HG02970 (cell line): ENCODE data around the gene RIMBP3C.
A peak's percentile ranks its signal among the peaks of the same experiment; 100 is the strongest.
"Not testable (repeated sequence)": the region's sequence is repeated elsewhere in the genome, so short reads cannot be mapped to it uniquely, and the experiment has no call there.

Experiments used
- ATAC-seq: cut with Tn5 transposase; IDR thresholded peaks from one replicate; pipeline ENCODE4 v1.9.1; 2021; ENCODE audit warnings: mild to moderate bottlenecking, moderate library complexity, moderate number of reproducible peaks; ENCODE audit not compliant: unreplicated experiment, low FRiP score

The RIMBP3C gene, protein sequence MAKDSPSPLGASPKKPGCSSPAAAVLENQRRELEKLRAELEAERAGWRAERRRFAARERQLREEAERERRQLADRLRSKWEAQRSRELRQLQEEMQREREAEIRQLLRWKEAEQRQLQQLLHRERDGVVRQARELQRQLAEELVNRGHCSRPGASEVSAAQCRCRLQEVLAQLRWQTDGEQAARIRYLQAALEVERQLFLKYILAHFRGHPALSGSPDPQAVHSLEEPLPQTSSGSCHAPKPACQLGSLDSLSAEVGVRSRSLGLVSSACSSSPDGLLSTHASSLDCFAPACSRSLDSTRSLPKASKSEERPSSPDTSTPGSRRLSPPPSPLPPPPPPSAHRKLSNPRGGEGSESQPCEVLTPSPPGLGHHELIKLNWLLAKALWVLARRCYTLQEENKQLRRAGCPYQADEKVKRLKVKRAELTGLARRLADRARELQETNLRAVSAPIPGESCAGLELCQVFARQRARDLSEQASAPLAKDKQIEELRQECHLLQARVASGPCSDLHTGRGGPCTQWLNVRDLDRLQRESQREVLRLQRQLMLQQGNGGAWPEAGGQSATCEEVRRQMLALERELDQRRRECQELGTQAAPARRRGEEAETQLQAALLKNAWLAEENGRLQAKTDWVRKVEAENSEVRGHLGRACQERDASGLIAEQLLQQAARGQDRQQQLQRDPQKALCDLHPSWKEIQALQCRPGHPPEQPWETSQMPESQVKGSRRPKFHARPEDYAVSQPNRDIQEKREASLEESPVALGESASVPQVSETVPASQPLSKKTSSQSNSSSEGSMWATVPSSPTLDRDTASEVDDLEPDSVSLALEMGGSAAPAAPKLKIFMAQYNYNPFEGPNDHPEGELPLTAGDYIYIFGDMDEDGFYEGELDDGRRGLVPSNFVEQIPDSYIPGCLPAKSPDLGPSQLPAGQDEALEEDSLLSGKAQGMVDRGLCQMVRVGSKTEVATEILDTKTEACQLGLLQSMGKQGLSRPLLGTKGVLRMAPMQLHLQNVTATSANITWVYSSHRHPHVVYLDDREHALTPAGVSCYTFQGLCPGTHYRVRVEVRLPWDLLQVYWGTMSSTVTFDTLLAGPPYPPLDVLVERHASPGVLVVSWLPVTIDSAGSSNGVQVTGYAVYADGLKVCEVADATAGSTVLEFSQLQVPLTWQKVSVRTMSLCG (N-terminal part only)

GRCh38 chr22:21551361-21551760, at the start of gene RIMBP3C:
RIMBP3C (minus strand) TSS chr22:21551461; CDS start chr22:21550976, 485 bp downstream.
- not testable (repeated sequence) for ATAC-seq

GRCh38 chr22:21599053-21599893, 48.0 kb upstream of the RIMBP3C start:
- no peak for ATAC-seq

DNA sequence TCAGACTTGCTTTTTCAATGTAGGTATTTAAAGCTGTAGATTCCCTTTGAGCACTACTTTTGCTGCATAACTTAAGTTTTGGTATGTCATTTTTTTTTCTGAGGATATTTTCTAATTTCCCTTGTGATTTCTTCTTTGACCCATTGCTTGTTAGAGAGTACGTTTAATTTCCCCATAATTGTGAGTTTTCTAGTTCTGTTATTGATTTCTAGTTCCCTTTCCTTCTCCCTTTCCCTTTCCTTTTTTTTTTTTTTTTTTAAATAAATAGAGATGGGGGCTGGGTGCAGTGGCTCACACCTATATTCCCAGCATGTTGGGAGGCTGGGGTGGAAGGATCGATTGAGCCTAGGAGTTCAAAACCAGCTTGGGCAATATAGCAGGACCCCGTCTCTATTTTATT, 47.0 kb upstream of the RIMBP3C start:
- ATAC-seq: no peak

DNA sequence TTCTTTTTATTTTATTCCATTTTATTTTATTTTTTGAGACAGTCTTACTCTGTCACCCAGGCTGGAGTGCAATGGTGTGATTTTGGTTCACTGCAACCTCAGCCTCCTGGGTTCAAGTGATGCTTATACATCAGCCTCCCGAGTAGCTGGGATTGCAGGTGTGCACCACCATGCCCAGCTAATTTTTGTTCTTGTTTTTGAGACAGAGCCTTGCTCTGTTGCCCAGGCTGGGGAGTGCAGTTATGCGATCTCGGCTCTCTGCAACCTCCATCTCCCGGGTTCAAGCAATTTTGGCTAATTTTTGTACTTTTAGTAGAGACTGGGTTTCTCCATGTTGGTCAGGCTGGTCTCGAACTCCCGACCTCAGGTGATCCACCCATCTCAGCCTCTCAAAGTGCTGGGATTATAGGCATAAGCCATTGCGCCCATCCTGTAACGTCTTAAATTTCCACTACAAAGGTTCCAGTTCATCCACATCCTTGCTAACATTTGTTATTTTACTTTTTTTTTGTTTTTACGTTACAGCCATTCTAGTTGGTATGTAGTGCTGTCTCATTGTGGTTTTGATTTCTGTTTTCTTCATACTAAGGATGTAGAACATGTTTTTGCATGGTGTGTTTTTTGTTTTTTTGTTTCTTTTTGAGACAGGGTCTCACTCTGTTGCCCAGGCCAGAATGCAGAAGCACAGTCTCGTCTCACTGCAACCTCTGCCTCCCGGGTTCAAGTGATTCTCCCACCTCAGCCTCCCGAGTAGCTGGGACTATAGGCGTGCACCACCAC, 45.3 kb upstream of the RIMBP3C start:
- ATAC-seq: not testable (repeated sequence)

DNA sequence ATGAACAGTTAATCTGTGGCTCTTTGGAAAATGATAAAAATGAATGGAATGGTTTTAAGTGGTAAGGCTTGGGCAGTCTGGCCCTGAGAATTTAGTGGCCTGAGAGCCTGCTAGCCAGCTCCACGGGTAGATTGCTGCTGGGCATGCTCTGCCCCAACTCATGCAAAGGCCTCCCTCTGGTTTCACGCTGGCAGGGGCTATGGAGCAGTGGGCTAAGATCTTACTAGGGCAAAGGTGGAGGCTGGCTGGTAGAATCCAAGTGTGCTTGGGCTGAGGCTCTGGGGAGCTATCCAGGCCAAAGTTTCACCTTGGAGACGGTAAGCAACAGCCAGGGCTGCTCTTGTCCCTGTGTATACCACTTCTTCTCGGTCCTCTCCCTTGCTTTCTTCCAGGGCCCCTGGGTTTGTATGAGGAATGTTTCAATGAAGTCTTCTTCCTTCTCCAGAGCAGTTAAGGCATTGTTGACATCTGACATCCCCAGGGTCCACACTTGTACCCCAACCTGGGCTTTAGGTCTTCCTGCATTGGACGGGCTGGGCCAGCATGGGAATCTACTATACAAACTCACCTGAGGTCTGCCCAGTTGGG, 43.7 kb upstream of the RIMBP3C start:
- ATAC-seq: no peak

DNA sequence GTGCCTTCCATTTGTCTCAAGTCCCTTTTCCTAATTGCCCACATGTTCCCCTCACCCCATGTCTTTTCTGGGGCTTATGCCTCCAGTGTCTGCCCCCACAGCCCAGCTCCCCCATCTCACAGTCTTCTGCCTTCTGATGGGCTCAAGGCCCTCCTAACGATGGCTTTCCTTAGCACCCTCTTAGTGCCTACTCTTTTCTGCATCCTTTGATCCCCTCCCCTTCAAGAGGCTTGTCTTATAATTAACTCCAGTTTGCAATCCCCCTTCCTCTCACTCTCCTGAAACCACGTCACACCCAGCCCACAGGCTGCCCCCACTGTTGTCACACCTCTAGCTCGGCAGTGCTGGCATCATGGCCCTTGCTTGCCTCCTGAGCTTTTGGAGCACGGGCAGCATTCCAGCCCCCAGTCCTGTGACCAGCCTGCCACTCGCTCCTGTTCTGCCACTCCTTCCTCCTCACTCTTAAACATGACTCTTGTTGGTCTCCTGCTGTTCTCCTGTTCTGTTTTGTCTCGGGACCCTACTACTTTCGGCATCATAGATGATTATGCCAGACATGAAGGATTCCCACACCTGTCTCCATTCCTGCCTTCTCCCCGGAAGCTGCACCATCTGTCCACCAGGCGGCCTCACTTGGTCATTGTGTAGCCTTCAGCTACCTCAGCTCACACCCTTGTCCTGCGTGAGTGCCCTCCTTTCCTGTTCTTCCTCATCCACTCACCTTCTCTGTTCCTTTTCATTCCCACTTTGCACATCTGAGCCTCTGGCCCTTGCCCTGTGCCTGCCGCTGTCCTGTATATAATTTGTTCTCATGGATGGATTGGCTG, 42.4 kb upstream of the RIMBP3C start:
- no peak for ATAC-seq

- ATAC-seq: no peak
Measured at GRCh38 chr22:21592422-21592821, 41.2 kb upstream of the RIMBP3C start.

DNA sequence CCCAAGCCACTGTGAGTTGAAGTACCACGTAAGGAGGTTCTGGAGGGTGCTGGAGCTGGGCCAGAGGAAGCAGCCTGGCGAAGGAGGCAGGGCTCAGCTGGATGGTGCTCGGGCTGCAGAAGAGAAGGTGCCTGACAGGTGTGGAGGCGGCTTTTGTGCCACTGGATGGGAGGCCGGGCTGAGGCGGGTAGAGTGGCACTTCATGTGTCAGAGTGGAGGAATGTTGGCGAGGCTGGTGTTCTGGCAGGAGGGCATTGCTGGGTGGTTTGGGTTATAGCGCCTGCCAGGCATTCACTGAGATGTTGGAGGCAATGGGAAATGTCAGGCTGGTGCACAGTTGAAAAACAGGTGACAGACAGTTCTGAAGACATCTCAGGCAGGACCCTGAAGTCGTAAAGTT, 40.4 kb upstream of the RIMBP3C start:
- ATAC-seq: no peak

DNA sequence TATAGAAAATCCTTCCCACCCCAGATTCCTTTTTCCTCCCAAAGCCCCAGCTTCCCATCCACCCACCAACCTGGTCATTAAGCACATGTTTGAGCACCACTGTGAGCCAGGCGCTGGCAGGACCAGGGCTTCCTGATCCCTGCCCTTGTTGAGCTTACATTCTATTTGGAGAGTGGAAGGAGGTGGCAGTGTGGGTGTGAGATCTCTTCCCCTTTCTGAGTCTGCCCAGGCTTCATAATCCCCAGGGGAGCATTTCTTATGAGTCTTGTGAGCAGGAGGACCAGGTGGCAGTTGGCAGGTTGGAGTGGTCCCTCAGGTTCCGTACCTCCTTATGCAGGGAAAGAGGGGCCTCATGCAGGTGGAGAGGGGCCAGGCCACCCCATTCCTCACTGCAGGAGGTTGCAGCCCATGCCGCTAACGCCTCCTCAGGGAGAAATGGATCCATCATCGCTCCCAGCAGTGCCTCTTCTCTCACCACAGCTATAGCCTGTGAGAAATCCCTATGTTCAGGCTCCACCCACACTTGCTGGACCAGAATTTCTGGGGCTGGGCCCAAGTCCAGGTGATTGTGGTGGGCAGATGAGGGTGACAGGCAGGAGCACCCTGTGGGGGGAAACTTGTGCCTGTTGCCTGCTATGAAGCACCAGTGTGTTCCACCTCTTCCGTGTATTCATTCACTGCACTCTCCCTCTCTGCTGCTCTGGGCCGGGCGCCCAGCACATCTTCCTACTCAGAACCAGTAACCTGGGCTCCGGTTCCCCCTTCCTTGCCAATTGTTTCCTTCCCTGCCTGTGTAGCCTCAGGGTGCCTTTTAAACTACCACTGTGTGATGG, 39.8 kb upstream of the RIMBP3C start:
- ATAC-seq: no peak

- ATAC-seq: no peak
Measured at GRCh38 chr22:21589396-21589795, 38.1 kb upstream of the RIMBP3C start.

GRCh38 chr22:21587803-21588611, 36.7 kb upstream of the RIMBP3C start:
- peak; percentile 60 for ATAC-seq

DNA sequence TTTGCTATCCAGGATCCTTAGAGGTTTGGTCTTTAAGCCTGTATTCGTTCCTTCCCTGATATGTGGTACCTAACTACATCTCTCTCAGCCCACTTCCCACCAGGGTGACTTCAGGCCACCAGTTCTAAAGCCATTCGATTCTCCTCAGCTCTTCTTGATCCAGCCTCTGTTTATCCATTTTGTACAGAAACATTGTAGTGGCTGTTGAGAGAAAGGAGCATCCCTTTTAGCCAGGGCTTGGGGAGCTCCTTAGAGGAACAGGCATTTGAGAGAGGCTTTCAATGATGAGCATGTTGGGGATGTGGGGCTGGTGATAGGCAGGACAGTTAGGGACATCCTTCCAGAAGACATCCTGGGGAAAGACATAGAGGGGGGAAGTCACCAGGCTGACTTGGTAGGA, 34.1 kb upstream of the RIMBP3C start:
- ATAC-seq: no peak

DNA sequence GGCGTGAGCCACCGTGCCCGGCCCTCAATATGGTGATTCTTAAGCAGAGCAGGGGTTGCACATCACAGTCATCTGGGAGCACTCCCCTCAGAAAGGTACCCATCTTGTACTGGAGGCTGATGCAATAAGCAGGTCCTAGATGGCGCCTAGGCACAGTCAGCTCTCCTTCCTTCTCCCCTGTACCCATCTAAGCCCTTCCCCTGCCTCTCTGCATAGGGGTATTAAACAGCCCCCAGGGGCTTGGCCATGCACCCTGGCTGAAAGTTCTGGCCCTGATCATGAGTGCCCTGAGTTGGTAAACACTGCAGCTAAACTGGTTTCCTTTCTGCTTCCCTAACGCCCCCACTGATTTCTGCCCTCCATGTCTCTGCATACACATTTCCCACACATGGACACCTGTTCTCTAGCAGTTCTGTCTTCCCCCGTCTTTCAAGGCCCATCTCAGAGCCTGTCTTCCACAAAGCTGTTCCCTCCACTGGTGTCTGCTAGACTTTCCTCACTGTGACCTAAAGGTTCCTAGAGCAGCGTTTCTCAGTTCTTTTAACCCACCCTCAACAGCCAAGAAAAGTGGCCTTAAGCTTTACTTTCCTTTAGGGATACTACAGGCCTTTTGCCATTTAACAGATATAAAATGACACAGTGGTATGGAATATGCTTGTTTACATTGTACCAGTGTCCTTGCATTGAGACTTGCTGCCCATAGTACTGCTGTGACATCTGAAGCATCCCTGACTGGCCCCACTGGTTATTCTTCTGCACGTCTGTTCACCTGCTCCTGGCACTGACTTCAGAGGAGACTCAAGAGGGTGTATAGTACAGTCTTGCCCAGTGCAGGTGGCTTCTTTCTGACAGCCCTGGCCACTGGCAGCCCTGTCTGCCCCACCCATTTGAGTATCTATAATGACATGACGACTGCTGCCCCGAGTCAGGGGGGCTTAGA, 31.8 kb upstream of the RIMBP3C start:
- no peak for ATAC-seq

GRCh38 chr22:21581009-21581713, 29.9 kb upstream of the RIMBP3C start:
- not testable (repeated sequence) for ATAC-seq

DNA sequence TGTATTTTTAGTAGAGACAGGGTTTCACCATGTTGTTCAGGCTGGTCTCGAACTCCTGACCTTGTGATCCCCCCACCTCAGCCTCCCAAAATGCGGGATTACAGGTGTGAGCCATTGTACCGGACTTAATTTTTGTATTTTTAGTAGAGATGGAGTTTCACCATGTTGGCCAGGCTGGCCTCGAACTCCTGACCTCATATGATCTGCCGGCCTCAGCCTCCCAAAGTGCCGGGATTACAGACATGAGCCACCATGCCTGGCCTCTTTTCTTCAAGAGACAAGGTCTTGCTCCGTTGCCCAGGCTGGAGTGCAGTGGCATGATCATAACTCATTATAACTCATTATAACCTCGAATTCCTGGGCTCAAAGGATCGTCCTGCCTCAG, 29.4 kb upstream of the RIMBP3C start:
- ATAC-seq: not testable (repeated sequence)
